Activated B cell treated with CpG ODN at 0.5 μM for 24 hours (primary cell): ENCODE measurements around the gene DARS1. TPM values are rescaled to one million over a fixed set of nuclear protein-coding genes. Genes with fewer than 3 reads are reported as not detected.
"Not testable (repeated sequence)": the region's sequence is repeated elsewhere in the genome, so short reads cannot be mapped to it uniquely, and the experiment has no call there.

Experiments
- ATAC-seq: fragments of 200-7000 bp; cut with Tn5 transposase; one replicate; pipeline ENCODE4 v1.10.0; 2021; ENCODE audit warnings: low read depth, mild to moderate bottlenecking, moderate library complexity
- CTCF ChIA-PET: fragments of 350-600 bp; sonication (Branson Sonifier 250); formaldehyde crosslinking; loops from one replicate; lab custom pipeline; 2021; ENCODE audit warnings: antibody characterized with exemption; lab: Charles Lee
- POLR2A ChIA-PET: fragments of 350-600 bp; sonication (Branson Sonifier 250); formaldehyde crosslinking; loops from one replicate; lab custom pipeline; 2021; ENCODE audit warnings: antibody characterized with exemption; lab: Charles Lee
- DNase-seq: peaks from one replicate; pipeline ENCODE4 v3.0.0; 2022
- H3K27ac Mint-ChIP-seq: one replicate; pipeline ENCODE4 v1.8.0; 2020; ENCODE audit warnings: mixed read lengths
- H3K27me3 Mint-ChIP-seq: one replicate; pipeline ENCODE4 v1.8.0; 2021; ENCODE audit warnings: mixed read lengths
- H3K36me3 Mint-ChIP-seq: one replicate; pipeline ENCODE4 v1.8.0; 2021; ENCODE audit warnings: low read depth, mixed read lengths
- H3K4me1 Mint-ChIP-seq: one replicate; pipeline ENCODE4 v1.8.0; 2021; ENCODE audit warnings: mixed read lengths
- H3K4me3 Mint-ChIP-seq: one replicate; pipeline ENCODE4 v1.8.0; 2020; ENCODE audit warnings: mild to moderate bottlenecking, mixed read lengths
- H3K9me3 Mint-ChIP-seq: one replicate; pipeline ENCODE4 v1.8.0; 2020; ENCODE audit warnings: mixed read lengths
- intact Hi-C: fragments of 100-400 bp; cut with micrococcal nuclease; formaldehyde crosslinking; loops from one replicate; pipeline ENCODE4 v1.15.1; 2024
- total RNA-seq: library from RNA; stranded (reverse); gene quantifications from 2 replicates; pipeline ENCODE4 v1.2.3, GENCODE V29; 2022
- TF ChIP-seq, protein P1 (sequence below): fragments of 200-600 bp; IDR thresholded peaks from one replicate; pipeline ENCODE4 v1.8.0; 2022; ENCODE audit warnings: antibody characterized with exemption, mild to moderate bottlenecking

DARS1 gene
- total RNA-seq, 1 donor from 2014 or later: 96.3 TPM

GRCh38 chr2:135962366-135963123, 22.9 kb downstream of the DARS1 start:
- no peak overlapping the region for H3K4me3 Mint-ChIP-seq
- H3K9me3 Mint-ChIP-seq: no peaks in the 10 kb centered on the region
- H3K27me3 Mint-ChIP-seq: no peaks in the 10 kb centered on the region
- peak; percentile 25 for ATAC-seq
- no peak overlapping the region for H3K27ac Mint-ChIP-seq
- H3K36me3 Mint-ChIP-seq: peaks cover 49% of the 10 kb centered on the region
- intact Hi-C loops: no loop called here
- ChIA-PET POLR2A (no interaction called here), CTCF (no interaction called here)
- peaks cover 44% of the 10 kb centered on the region for H3K4me1 Mint-ChIP-seq
- TF ChIP-seq, protein P1, sequence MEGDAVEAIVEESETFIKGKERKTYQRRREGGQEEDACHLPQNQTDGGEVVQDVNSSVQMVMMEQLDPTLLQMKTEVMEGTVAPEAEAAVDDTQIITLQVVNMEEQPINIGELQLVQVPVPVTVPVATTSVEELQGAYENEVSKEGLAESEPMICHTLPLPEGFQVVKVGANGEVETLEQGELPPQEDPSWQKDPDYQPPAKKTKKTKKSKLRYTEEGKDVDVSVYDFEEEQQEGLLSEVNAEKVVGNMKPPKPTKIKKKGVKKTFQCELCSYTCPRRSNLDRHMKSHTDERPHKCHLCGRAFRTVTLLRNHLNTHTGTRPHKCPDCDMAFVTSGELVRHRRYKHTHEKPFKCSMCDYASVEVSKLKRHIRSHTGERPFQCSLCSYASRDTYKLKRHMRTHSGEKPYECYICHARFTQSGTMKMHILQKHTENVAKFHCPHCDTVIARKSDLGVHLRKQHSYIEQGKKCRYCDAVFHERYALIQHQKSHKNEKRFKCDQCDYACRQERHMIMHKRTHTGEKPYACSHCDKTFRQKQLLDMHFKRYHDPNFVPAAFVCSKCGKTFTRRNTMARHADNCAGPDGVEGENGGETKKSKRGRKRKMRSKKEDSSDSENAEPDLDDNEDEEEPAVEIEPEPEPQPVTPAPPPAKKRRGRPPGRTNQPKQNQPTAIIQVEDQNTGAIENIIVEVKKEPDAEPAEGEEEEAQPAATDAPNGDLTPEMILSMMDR: no peak
- DNase-seq: no peak

DNA sequence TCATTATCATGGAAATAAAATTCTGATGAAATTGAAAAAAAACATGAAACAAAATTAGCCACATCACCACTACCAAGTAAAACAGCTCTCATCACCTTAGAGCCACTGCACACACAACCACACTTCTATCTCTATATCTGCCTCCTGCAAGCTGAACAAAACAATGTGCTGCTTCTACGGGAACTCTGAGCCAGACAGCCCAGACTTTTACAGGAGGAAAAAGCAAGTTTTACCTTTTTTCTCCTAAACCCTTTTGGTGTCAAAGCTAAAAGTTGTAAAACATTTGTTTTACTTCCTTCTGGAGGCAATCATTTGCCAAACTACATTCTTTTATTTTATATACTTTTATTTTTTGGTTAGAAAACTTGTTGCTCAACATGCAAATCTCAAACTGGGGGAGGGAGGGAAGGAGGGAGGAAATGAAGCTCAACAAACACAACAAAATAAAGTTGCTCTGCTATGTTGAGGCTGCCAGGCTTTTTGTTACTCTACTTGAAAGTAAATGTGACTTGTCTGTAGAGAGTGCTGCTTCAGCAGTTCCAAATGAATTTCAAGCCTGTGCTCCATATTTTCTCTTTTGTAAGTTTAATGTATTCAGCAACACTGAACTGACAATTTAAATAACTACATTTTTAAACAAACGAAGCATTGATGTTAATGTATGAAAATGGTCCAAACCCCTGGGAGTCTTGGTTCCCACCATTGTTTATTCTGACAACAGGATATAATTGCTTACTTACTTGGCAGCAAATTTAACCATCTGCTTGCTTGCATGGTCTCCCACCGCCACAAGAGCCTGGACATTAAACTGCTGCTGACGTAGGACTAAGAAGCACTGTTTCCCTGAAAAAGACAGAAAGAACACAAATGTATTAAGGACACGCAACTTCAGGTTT, 24.5 kb downstream of the DARS1 start:
- Mint-ChIP-seq H3K9me3 (no peaks in the 10 kb centered on the region), H3K27ac (peak overlapping the region; percentile 16), H3K4me3 (no peak overlapping the region), H3K27me3 (no peaks in the 10 kb centered on the region), H3K4me1 (peaks cover 47% of the 10 kb centered on the region), H3K36me3 (peaks cover 46% of the 10 kb centered on the region)
- intact Hi-C loops: no loop called here
- TF ChIP-seq, protein P1: no peak
- ChIA-PET POLR2A (no interaction called here), CTCF (no interaction called here)
- DNase-seq (no peak), ATAC-seq (no peak)

DNA sequence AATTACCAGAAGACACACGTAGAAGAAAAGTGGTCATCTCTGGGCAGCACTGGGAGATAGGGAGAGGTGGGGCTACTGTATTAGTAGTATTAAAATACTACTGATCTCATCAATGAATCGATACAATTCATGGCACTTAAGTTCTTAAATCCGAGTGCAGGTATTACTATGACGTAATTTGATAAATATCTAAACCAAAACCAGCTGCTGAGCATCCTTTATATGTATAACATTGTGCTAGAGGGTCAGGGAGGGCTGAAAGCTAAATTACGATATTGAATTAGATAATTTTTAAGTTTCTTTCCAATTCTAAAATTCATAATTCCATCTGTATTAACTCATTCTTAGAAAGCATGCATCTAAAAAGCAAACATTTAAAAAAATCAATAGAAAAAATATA, 25.3 kb downstream of the DARS1 start:
- no peak for DNase-seq
- Mint-ChIP-seq H3K9me3 (no peaks in the 10 kb centered on the region), H3K4me3 (no peak overlapping the region), H3K27ac (no peak overlapping the region), H3K4me1 (peaks cover 45% of the 10 kb centered on the region), H3K36me3 (peaks cover 48% of the 10 kb centered on the region), H3K27me3 (no peaks in the 10 kb centered on the region)
- TF ChIP-seq, protein P1: no peak
- no peak for ATAC-seq
- ChIA-PET CTCF (no interaction called here), POLR2A (no interaction called here)
- intact Hi-C loops: no loop called here

DNA sequence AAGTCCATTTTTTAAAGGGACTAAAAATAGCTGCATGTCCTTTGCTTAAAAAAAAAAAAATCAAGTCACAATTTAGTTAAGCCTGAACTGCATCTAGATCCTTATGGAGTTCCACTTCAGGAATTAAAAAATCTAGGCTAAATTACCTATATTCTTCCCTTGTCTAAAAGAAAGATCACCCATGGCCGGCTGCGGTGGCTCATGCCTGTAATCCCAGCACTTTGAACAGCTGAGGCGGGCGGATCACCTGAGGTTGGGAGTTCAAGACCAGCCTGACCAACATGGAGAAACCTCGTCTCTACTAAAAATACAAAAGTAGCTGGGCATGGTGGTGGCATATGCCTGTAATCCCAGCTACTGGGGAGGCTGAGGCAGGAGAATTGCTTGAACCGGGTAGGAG, 26.5 kb downstream of the DARS1 start:
- H3K4me3 Mint-ChIP-seq, H3K9me3 Mint-ChIP-seq, DNase-seq, H3K27me3 Mint-ChIP-seq, intact Hi-C loops, ATAC-seq, CTCF ChIA-PET, H3K27ac Mint-ChIP-seq: not testable (repeated sequence)
- POLR2A ChIA-PET: interaction anchor here (0.6 kb wide), 1 partner anchor 254 kb away, joined by 7 read pairs; no protein-coding TSS in a partner anchor
- peaks cover 43% of the 10 kb centered on the region for H3K36me3 Mint-ChIP-seq
- H3K4me1 Mint-ChIP-seq: peaks cover 36% of the 10 kb centered on the region

DNA sequence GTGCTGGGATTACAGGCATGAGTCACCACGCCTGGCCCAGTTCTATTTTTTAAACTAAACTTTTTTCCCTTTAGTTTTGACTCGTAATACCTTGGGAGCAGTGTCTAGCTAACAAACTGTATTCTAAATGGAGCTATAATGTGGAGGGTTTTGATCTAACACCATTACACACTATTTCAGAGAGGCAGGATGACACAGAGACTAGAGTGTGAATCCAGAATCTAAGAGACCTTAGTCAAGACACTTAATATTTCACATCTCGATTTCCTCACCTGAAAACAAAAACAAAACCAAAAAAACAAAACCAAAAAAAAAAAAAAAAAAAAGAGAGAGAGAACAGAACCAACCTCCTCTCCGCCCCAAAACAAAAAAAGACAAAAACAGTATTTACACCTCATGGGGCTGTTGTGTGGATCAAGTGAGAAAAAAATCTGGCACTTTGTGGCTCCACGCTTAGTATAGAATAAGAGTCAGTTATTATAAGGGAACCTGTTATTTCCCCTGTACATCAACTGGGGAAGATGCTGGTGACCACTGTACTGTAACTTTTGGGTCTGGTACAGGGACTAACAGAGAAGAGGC, 31.3 kb downstream of the DARS1 start:
- peaks cover 28% of the 10 kb centered on the region for H3K4me1 Mint-ChIP-seq
- DNase-seq: no peak

More for the DNA sequence above, 31.3 kb downstream of the DARS1 start:
- intact Hi-C loops: no loop called here
- no peak for ATAC-seq
- no peak overlapping the region for H3K4me3 Mint-ChIP-seq
- CTCF ChIA-PET: no interaction called here
- H3K27ac Mint-ChIP-seq: no peak overlapping the region
- TF ChIP-seq, protein P1: no peak
- POLR2A ChIA-PET: no interaction called here
- peaks cover 45% of the 10 kb centered on the region for H3K36me3 Mint-ChIP-seq
- no peaks in the 10 kb centered on the region for H3K9me3 Mint-ChIP-seq
- H3K27me3 Mint-ChIP-seq: no peaks in the 10 kb centered on the region
